AG10803 (cell line): ENCODE measurements around the gene ERVH48-1.
"Not testable (repeated sequence)": the region's sequence is repeated elsewhere in the genome, so short reads cannot be mapped to it uniquely, and the experiment has no call there.

Experiments used
- DNase-seq: peaks from one replicate; pipeline ENCODE4 v3.0.0; 2010; ENCODE audit warnings: low read depth
- H3K4me3 ChIP-seq: 2 replicates; pipeline ENCODE4 v1.5.1; 2011; ENCODE audit warnings: mild to moderate bottlenecking, low read length, control low read depth
- CTCF ChIP-seq: conservative IDR thresholded peaks from 2 replicates; pipeline ENCODE4 v1.5.1; 2011; ENCODE audit warnings: mild to moderate bottlenecking, low read length, control low read depth, inconsistent platforms

ERVH48-1 gene

DNA sequence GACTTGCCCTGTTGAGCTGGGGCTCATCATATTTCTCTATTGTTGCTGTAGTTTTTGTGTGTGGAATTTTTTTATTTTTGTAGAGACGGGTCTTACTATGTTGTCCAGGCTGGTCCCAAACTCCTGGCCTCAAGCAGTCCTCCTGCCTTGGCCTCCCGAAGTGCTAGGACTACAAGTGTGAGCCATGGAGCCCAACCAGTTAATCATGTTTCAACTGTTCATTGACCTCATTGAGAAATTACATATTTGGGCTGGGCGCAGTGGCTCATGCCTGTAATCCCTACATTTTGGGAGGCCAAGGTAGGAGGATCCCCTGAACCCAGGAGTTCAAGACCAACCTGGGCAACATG lies 39.8 kb upstream of the ERVH48-1 start:
- no peak overlapping the region for H3K4me3 ChIP-seq
- TF ChIP-seq CTCF: no peak
- DNase-seq: no peak

DNA sequence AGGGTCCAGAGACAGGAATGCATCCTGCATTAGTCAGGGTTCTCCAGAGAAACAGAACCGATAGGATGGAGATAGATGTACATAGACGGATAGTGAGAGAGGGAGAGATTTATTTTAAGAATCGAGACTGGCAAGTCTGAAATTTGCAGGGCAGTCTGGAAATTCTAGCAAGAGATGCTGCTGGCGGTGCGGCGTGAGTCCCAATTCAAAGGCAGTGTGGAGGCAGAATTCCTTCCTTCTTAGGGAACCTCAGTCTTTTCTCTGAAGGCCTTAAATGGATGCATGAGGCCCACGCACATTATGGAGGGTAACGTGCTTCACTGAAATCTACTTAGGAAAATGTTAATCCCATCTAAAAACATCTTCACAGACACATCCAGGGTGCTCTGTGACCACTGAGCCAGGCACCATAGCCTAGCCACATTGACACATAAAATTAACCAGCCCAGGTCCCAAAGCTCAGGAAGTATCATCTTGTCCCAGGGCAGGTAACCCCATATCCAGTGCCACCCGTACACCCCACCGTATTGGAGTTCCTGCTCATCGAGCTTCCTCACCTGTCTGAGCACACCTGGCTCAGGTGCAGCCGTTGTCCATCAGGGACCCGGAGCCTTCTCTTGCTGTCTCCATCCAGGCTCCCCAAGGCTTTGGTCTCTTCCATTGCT lies 39.2 kb upstream of the ERVH48-1 start:
- no peak for TF ChIP-seq CTCF
- H3K4me3 ChIP-seq: no peak overlapping the region

DNA sequence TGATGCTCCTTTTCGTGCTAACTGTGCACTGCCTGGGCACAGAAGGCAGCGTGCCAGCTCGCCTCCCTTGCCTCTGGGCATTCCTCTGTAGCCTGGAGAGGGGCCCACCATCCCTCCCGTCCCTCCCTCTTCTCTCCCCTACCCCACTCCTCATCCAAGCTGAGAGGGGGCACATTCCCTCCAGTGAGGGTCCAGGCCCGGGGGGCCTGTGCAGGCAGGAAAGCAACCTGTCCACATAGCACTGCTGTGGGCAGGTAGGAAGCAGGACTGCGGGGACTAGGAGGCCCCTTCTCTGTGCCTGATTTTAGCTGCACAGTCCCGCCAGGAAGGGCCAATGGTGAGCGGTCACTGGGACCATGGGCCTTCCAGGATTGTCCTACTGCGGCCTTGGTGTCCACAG lies 38.7 kb upstream of the ERVH48-1 start:
- TF ChIP-seq CTCF: no peak
- H3K4me3 ChIP-seq: no peak overlapping the region
- no peak for DNase-seq

More for the DNA sequence above, 39.2 kb upstream of the ERVH48-1 start:
- no peak for DNase-seq

- DNase-seq: no peak
- H3K4me3 ChIP-seq: no peak overlapping the region
- TF ChIP-seq CTCF: no peak
Measured at GRCh38 chr21:42962380-42963007, 37.1 kb upstream of the ERVH48-1 start.

GRCh38 chr21:42959728-42960127 lies 34.3 kb upstream of the ERVH48-1 start:
- TF ChIP-seq CTCF: no peak
- no peak overlapping the region for H3K4me3 ChIP-seq
- DNase-seq: no peak

DNA sequence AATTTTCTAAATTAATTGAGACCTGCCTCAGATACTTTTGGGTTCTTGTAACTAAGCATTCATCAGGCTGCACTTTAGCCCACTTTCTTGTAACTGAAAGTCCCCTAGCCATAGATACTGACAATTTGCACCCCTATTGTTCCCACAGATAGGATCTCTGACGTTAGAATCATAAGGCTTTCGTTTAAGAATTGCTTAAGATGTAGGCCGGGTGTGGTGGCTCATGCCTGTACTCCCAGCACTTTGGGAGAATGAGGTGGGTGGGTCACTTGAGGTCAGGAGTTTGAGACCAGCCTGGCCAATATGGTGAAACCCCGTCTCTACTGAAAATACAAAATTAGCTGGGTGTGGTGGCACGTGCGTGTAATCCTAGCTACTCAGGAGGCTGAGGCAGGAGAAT lies 32.7 kb upstream of the ERVH48-1 start:
- not testable (repeated sequence) for H3K4me3 ChIP-seq, DNase-seq

DNA sequence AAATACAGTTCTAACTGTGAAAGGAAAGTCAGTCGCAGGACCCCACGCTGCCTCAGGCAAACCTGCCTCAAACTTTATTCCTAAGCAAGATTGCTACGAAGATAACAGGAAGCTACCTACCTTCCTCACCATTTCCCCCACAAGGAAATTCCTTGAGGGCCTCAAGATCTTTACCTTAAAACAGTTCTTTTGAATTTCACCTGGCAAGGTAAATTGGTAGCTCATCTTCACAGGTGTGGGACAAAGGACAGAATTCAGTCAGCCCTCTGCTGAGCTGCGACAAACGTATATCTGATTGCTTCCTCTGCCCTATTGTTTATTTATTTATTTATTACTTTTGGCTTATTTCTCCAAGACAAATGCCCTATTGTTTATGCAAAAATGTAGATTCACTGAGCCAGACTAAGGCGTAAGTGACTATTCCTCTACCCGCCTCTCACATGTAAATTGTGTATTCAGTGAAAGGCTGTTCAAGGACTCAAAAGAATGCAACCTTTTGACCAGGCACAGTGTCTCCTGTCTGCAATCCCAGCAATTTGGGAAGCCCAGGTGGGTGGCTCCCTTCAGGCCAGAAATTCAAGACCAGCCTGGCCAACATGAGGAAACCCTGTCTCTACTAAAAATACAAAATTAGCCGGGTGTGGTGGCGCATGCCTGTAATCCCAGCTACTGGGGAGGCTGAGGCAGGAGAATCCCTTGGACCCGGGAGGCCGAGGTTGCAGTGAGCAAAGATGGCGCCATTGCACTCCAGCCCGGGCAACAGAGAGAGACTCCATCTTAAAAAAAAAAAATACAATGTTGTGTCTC lies 31.6 kb upstream of the ERVH48-1 start:
- TF ChIP-seq CTCF: no peak
- DNase-seq: no peak
- no peak overlapping the region for H3K4me3 ChIP-seq

DNA sequence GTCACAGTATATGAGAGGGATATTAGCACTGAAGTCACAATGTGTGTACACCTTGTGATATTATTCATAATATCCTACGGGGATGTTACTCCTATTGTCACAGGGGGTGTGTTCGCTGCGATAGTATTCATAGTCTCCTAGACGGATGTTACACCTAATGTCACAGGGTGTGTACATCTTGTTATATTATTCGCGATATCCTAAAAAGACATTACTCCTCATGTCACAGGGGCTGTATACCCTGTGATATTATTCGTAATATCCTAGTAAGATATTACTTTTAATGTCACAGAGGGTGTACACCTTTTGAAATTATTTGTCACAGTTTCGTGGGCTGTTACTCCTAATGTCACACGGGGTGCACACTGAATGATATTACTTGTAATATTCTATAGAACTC lies 25.8 kb upstream of the ERVH48-1 start:
- DNase-seq, H3K4me3 ChIP-seq: not testable (repeated sequence)

- H3K4me3 ChIP-seq, DNase-seq: not testable (repeated sequence)
Measured at GRCh38 chr21:42949094-42949755, 23.8 kb upstream of the ERVH48-1 start.
